NCI-H187 treated with DMSO at 0.1 percent for 48 hours (cell line): ENCODE measurements around the gene CHRNE.
"Not testable (repeated sequence)": the region's sequence is repeated elsewhere in the genome, so short reads cannot be mapped to it uniquely, and the experiment has no call there.

Source experiments
- DNase-seq: peaks from one replicate; lab custom pipeline; 2025; lab: John Stamatoyannopoulos, UW

CHRNE gene

DNA sequence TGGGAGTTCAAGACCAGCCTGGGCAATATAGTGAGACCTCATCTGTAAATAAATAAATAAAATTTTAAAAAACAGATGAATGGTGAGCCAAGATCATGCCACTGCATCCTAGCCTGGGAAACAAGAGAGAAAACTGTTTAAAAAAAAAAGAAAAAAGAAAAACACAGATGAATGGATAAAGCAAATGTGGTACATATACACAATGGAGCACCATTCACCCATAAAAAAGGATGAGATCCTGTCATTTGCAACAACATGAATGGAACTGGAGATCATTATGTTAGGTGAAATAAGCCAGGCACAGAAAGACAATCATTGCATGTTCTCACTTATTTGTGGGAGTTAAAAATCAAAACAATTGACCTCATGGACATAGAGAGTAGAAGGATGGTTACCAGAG, 3.7 kb upstream of the CHRNE start:
- DNase-seq, result not testable (repeated sequence)

DNA sequence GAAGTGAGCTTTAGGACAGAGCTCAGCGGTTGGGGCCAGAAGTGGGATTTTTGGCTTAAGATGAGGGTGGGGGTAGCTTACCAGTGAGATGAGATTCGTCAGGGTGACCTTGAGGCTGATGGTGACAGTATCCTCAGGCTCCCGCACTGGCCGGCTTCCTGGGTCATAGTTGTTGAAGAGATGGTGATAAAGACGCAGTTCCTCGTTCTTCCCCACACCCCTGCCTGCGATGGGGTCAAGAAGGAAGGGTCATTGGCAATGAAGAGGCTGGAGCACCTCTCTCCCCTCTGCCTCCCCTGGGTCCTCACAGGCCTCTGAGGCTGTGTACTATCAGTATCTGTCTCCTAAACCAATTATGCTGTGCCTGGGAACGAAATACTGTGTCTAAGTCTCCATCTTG, 358 bp downstream of the CHRNE start:
- no peak for DNase-seq

DNA sequence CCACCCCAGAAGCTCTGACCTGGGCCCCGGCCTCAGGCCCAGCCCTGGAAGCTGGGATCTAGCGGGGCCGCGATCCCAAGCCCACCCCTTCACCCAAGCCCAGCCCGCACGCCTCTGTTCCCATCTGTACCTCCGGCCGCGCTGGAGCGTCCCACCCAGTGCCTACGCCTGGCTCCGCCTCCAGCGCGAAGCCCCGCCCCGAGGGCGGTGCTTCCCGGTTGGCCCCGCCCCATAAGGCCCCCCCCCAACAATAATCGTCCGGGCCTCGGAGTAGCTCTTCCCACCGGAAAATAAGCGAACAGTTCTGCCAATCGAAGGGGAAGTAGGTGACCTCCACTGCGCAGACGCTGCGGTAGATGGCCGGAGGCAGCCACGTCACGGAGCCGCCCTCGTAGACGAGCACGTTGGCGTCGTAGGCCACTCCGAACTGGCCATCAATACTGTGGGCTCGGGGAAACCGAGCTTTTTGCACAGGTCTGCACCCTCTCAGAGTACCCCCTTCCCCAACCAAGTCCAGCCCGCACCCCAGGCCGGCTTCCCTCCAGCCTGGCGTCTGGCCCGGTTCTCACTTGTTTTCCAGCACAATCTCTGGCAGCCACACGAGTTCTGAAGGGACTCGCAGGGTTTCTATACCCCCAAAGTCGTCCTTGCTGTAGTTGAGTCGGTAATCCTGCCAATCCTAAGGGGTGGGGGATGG, 1.1 kb downstream of the CHRNE start:
- DNase-seq, result no peak

DNA sequence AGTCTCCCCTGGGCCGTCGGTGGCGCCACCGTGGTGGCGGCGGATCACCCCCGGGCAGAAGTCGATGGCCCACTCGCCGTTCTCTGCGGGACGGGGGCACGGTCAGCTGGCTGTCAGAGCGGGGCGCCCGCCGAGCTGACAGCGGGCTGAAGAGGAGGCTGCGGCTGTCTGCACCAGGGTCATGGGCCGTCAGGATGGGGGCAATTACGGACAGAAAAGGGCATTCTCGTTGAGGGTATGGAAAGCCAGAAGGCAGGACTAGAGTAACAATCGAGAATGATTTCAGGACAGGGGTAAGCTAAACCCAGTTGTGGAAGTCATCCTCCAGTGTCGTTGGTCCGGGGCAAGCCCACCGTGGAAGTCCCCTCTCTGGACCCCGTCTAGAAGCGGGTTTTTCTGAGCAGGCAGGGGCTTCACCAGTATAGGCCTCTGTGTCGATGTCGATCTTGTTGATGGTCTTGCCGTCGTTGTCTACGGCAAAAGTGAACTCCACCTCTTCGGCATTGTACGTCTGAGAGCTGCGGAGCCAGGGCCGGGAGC, 1.7 kb downstream of the CHRNE start:
- no peak for DNase-seq

DNA sequence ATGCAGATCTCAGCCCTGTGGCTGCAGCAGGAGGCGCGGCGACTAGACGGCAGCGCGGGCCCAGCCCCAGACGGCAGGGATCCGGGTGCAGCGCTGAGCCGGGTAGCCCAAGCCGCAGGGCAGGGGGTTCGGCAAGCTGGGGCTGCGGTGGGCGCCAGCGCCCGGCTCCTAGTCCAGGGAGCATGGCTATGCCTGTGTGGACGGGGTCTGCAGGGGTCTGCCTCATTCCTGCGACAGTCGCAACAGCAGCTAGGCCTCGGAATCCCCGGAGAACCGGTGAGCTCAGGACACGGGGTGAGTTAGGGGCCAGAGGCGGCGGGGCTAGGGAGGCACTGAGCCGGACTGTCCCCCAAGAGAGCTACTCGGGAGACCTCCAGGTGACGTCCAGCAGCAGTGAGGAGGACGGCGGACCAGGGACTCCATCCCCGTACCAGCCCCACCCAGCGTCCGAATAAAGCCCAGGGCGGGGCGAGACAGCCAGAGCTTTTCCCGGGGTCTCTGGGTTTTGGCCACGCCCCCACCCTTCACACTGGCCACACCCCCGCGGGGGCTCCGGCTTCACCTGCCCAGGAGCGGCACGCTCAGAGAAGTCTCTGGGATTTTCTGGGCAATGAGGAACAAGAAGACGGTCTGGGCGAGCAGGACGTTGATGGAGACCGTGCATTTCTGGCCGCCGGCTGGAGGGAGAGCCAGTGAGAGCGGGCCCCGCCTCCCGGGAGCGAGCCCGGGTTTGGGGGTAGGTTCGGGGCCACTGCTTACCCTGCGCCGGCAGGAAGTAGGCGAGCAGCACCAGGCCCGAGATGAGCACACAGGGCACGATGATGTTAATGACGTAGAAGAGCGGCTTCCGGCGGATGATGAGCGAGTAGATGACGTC, 2.4 kb downstream of the CHRNE start:
- DNase-seq, result no peak

DNA sequence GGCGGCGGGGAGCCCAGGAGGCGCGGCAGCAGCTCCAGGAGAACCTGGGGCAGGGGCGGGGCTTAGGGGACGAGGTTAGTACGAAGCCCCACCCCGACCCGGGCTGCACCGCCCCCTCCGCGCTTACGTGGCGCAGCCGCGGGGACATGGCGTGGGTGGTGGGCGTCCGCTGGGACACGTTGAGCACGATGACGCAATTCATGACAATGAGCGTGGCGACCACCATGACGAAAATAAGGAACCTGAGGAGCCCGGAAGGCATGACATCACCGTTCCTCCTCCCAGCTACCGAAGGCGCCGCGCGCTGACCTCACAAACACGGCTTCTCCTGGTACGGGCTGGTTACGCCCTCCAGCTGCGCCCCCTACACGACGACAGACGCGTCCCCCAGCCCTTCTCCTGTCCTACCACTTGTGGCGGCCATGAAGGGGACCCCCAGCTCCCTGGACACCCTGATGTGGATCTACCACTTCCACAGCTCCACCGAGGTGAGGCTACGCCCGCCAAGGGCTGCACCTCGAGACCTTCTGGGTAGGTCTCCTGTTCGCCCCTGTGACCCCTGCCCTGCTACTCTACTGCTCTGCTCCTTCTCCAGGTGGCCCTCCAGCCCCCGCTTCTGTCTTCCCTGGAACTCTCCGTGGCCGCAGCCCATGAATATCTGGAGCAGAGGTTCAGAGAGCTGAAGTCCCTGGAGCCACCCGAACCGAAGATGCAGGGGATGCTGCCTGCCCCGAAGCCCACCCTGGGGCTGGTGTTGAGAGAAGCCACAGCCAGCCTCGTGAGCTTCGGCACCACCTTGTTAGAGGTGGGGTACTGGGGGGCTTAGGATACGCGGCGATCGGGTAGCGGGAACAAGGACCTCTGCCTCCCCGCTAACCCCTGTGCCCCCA, 3.3 kb downstream of the CHRNE start, which contains the start of gene C17orf107:
C17orf107 (plus strand) TSS at position 196 of the 890 bp plus-strand sequence; CDS start at position 423, 227 bp downstream.
- no peak for DNase-seq

DNA sequence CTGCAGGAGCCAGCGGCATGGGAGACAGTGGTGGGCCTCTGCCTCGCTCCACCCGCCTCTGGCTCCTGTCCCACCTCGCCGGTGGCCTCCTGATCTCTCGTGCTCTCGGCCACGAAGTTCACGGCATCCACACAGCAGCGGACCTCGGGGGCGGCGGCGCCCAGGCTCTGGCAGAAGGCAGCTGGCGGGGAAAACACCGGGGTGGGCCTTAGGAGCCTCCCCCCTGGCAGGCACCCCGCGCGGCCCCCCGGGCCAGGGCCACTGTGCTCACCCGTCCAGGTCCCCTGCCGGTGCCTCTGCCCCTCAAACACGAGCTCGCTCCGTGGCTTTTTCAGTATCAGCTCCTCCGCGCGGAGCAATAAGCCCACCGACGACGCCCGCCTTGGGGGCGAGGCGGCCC, 4.0 kb downstream of the CHRNE start:
- no peak for DNase-seq

DNA sequence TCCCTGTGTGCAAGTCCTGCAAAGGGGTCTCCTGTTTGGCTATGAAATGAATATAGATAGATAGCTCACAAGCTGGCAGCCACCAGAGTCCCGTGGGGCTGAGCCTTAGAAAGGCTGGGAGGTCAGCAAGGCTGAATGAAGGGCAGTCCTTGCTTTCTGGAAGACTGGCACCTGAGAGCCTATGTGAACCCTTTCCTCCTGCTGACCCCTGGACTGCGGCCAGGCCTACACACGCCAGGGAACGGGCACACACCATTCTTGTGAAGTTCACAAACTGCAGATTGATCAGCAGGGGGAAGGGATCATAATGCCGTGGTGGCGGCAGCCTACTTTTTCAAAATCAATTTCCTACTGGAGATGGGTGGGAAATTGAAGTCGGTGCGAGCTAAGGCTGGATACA, 4.5 kb downstream of the CHRNE start:
- DNase-seq, result no peak

DNA sequence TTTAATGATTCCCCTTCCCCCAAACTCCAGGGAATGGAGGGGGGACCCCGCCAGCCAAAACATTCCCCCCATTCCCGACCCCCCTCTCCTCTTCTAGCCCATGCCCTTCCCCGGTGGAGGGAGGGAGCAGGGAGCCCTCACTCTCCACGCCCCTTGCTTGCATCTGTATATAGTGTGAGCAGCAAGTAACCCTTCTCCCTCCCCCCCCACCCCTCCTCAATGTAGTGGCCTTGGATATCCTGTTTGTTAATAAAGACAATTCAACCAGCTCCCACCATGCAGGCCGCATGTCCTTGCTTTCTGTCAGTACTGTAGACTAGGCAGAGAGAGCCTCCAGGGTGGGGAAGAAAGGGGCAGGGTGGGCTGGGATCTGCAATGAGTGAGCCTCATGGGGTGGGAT, 5.1 kb downstream of the CHRNE start:
- DNase-seq, result no peak

DNA sequence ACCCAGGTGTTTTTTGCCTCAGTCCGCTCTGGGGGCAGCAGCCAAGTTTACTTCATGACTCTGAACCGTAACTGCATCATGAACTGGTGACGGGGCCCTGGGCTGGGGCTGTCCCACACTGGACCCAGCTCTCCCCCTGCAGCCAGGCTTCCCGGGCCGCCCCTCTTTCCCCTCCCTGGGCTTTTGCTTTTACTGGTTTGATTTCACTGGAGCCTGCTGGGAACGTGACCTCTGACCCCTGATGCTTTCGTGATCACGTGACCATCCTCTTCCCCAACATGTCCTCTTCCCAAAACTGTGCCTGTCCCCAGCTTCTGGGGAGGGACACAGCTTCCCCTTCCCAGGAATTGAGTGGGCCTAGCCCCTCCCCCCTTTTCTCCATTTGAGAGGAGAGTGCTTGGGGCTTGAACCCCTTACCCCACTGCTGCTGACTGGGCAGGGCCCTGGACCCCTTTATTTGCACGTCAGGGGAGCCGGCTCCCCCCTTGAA, 5.7 kb downstream of the CHRNE start:
- no peak for DNase-seq

DNA sequence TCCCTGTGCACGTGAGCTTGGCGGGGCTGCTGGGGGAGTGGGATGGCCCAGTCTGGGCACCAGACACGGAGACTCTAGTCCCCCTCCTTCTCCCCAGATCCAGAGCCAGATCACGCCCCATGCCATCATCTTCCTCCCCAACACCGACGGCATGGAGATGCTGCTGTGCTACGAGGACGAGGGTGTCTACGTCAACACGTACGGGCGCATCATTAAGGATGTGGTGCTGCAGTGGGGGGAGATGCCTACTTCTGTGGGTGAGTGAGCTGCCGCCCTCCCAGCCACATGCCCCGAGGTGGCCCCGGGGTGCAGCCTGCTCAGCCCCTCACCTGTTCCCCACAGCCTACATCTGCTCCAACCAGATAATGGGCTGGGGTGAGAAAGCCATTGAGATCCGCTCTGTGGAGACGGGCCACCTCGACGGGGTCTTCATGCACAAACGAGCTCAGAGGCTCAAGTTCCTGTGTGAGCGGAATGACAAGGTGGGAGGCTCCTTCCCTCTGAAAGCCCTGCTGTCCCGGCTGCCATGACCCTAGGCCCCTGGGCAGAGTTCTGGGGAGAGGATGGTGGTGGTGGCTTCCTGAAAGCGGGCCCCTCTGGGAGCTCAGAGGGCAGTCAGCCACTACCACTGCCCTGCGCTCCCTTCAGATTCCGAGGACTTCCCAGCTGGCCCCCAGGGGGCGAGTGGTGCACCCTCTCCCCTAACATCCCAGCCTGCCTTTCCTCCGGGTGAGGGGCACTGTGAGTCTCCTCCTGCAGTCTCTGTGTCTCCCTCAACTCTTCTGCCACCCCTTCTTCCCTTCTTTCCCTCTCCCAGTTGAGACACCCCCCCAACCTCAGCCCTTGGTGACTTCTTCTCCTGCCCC, 6.3 kb downstream of the CHRNE start:
- no peak for DNase-seq

DNA sequence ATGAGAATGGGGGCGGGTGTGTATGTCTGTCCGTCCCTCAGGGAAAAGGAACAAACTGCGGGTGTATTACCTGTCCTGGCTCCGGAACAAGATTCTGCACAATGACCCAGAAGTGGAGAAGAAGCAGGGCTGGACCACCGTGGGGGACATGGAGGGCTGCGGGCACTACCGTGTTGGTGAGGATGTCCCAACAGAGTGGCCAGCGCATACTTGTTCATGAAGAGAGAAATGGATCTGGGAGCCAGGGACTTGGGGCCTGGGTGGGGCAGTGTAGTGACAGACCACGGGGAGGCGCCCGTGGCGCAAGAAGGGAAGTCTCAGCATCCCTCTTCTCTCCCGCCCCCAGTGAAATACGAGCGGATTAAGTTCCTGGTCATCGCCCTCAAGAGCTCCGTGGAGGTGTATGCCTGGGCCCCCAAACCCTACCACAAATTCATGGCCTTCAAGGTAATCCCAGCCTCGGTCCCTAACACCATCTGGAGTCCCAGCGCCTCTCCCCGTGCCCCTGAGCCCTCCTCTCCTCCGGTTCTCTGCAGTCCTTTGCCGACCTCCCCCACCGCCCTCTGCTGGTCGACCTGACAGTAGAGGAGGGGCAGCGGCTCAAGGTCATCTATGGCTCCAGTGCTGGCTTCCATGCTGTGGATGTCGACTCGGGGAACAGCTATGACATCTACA, 7.1 kb downstream of the CHRNE start:
- DNase-seq, result no peak

DNA sequence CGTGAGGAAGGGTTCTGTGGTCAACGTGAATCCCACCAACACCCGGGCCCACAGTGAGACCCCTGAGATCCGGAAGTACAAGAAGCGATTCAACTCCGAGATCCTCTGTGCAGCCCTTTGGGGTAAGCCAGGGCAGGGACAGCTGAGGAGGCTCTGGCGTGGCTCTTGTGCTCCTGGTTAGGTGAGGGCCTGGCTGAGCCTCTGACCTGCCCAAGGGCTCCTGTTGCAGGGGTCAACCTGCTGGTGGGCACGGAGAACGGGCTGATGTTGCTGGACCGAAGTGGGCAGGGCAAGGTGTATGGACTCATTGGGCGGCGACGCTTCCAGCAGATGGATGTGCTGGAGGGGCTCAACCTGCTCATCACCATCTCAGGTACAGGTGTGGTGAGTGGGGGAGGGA, 7.8 kb downstream of the CHRNE start:
- DNase-seq, result no peak

DNA sequence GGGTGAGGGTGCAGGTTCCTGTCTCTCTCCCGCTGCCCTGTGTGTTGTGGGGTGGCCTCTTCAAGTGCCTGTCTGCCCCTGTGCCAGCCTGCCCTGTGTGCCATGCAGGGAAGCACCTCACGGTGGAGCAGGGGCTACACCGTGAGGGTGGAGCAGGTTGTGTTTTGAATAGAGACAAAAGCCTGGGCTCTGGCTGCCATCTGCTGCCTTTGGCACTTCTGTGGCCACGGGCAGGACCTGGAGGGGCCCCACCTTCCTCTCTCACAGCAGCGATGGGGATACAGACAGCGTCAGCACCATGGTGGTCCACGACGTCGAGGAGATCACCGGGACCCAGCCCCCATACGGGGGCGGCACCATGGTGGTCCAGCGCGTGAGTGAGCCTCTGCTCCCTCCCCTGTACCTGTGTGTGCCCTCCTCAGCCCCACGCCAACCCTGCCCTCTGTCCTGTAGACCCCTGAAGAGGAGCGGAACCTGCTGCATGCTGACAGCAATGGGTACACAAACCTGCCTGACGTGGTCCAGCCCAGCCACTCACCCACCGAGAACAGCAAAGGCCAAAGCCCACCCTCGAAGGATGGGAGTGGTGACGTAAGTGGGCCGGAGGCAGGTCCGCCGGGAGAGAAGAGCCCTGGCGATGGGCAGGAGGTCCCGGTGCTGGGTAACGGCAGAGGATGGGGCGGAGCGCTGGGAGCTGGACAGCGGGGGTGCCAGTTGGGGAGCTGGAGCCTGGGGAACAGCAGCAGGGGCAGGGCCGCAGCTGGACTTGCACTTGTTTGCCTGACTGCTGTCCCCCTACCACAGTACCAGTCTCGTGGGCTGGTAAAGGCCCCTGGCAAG, 9.0 kb downstream of the CHRNE start:
- no peak for DNase-seq

DNA sequence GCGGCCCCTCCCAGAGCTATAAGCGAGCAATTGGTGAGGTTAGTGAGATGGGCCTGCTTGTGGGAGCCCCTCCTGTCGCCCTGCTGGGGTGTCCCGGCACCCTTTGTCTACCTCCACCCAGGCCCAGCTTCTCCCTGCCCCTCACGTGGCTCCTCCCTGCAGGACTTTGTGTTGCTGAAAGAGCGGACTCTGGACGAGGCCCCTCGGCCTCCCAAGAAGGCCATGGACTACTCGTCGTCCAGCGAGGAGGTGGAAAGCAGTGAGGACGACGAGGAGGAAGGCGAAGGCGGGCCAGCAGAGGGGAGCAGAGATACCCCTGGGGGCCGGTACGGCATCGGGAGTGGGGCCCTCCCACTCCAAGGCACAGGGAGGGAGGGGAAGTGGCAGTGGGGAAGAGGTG, 9.6 kb downstream of the CHRNE start:
- DNase-seq, result no peak

DNA sequence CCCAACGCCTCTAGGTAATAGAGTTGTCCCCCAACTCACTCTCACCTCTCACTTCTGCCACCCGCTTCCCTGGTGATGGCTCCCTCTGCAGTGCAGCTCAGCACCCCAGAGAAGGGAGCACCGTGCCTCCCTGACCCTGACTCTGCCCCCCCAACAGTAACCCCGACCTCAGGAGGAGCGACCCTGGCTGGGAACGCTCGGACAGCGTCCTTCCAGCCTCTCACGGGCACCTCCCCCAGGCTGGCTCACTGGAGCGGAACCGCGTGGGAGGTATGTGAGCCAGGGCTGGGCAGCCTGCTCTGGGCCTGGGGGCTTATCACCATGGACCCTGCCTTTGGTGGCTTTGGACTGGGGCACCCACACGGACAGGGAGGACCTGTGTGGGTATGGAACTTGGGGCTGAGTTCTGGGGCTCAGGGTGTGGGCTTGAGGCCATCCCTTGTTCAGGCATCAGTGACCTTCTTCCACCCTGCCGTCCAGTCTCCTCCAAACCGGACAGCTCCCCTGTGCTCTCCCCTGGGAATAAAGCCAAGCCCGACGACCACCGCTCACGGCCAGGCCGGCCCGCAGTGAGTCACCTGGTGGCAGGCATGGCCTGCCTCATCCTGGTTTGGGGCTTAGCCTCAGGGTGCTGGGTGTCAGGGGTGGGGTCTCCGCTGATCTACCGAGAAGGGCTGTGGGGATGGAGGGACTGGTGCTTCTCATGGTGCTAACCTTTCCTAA, 10.2 kb downstream of the CHRNE start:
- no peak for DNase-seq

DNA sequence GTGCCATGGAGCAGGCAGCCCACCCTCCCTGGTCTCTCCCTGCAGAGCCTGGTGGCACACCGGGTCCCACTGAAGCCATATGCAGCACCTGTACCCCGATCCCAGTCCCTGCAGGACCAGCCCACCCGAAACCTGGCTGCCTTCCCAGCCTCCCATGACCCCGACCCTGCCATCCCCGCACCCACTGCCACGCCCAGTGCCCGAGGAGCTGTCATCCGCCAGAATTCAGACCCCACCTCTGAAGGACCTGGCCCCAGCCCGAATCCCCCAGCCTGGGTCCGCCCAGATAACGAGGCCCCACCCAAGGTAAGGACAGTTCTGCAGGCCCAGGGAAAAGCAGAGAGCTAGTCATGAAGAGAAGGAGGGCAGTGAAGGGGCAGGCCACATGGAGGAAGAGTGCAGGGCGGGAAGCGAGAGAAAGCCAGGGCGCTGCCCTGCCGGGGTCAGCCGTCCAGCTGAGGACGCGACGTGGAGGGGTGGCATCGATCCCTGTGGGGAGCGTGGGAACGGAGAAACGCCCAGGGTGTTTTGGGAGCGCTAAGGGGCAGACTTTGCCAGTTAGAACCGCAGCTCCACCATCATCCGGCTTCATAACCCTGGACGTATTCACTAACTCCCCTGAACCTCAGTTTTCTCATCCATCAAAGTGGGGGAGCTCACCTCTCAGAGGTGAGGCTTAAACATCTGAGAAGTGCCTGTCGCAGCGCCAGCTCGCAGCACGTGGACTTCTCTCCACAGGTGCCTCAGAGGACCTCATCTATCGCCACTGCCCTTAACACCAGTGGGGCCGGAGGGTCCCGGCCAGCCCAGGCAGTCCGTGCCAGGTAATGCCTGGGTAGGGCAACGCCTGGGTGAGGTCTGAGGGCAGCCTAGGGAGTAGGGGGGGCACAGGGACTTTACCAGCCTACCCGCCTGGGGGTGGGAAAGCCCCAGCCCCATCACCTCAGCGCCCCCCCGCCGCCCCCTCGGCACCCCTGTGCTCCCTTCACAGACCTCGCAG, 11.2 kb downstream of the CHRNE start:
- DNase-seq, result no peak
